HepG2 (cell line): ENCODE data around the gene LYSMD2. TPM values are rescaled to one million over a fixed set of nuclear protein-coding genes. Genes with fewer than 3 reads are reported as not detected.

ENCODE experiments used
- ATAC-seq: fragments of 200-7000 bp; cut with Tn5 transposase; 3 replicates; pipeline ENCODE4 v1.9.1; 2020; ENCODE audit warnings: mild to moderate bottlenecking, moderate library complexity
- Bru-seq: library from RNA; stranded (reverse); fragments of 400-500 nt; gene quantifications from one replicate; lab custom pipeline; 2021; lab: Mats Ljungman, UMichigan
- BruChase-seq, 2 experiments: library from RNA; stranded (reverse); fragments of 400-500 nt; gene quantifications; one replicate each; lab custom pipeline; 2021; lab: Mats Ljungman, UMichigan
- BruUV-seq: library from RNA; stranded (reverse); fragments of 400-500 nt; replicated peaks from 2 replicates; lab custom pipeline; 2021; lab: Mats Ljungman, UMichigan
- CTCF ChIA-PET: fragments of 300-600 bp; formaldehyde crosslinking; extraction: SDS; loops from one replicate; lab custom pipeline; 2021; ENCODE audit warnings: low total read pairs, inconsistent platforms, low intra/inter-chr PET ratio; lab: Yijun Ruan, JAX
- POLR2A ChIA-PET: fragments of 350-600 bp; sonication (Branson Sonifier 250); formaldehyde crosslinking; loops from one replicate; lab custom pipeline; 2020; ENCODE audit warnings: antibody characterized with exemption, inconsistent platforms; lab: Yijun Ruan, JAX
- DNase-seq: peaks from one replicate; pipeline ENCODE4 v3.0.0-alpha.2; 2015; ENCODE audit warnings: low spot score
- FAIRE-seq: peaks from 3 replicates; lab custom pipeline; 2011; peaks lifted over from hg19 to GRCh38; lab: Jason Lieb, UNC
- H2AFZ ChIP-seq: one replicate; pipeline ENCODE4 v1.6.1; 2011; ENCODE audit warnings: low read length, inconsistent platforms
- H3K27ac ChIP-seq: fragments of 300-600 bp; 3 replicates; pipeline ENCODE4 v1.8.0; 2011; ENCODE audit warnings: mixed run types, mild to moderate bottlenecking, mixed read lengths, low read length, inconsistent platforms; ENCODE audit not compliant: insufficient read depth; ENCODE audit errors: extremely low read length
- H3K27me3 ChIP-seq, 2 experiments: fragments of 200-600 bp in 1 of 2; 2 replicates in 1 of 2; 3 replicates in 1 of 2; pipeline versions ENCODE4 v1.6.0 to v1.8.0; 2011; ENCODE audit warnings: low read length in 2 of 2, mild to moderate bottlenecking in 2 of 2, moderate library complexity in 2 of 2, inconsistent platforms in 1 of 2; ENCODE audit not compliant: insufficient read depth in 2 of 2, control insufficient read depth in 1 of 2
- H3K36me3 ChIP-seq, 2 experiments: fragments of 200-600 bp in 1 of 2; replicated peaks in 1 of 2; 2 replicates in 1 of 2; 3 replicates in 1 of 2; pipeline versions ENCODE4 v1.5.1 to v1.8.0; 2011; ENCODE audit warnings: low read length in 2 of 2, inconsistent platforms in 1 of 2; ENCODE audit not compliant: insufficient read depth in 2 of 2, control insufficient read depth in 1 of 2
- H3K4me1 ChIP-seq: 2 replicates; pipeline ENCODE4 v1.5.1; 2012; ENCODE audit warnings: low read length, inconsistent platforms; ENCODE audit not compliant: insufficient read depth
- H3K4me2 ChIP-seq: 2 replicates; pipeline ENCODE4 v1.6.0; 2011; ENCODE audit warnings: low read depth, low read length, inconsistent platforms
- H3K4me3 ChIP-seq, 3 experiments: fragments of 200-600 bp in 1 of 3; sonication (generic), shearing (Covaris generic) in 1 of 3; replicated peaks in 1 of 3; 2 replicates each; pipeline ENCODE4 v1.5.1; 2011 to 2016; ENCODE audit warnings: low read length in 3 of 3, inconsistent platforms in 2 of 3, low read depth in 2 of 3, mild to moderate bottlenecking in 2 of 3, control low read depth in 1 of 3, mixed read lengths in 1 of 3; ENCODE audit not compliant: insufficient read depth in 1 of 3
- H3K79me2 ChIP-seq: one replicate; pipeline ENCODE4 v1.6.1; 2011; ENCODE audit warnings: low read length, inconsistent platforms; ENCODE audit not compliant: insufficient read depth
- H3K9ac ChIP-seq: 2 replicates; pipeline ENCODE4 v1.6.0; 2011; ENCODE audit warnings: mild to moderate bottlenecking, low read depth, low read length, inconsistent platforms; ENCODE audit not compliant: insufficient read depth
- H3K9me3 ChIP-seq: 2 replicates; pipeline ENCODE4 v1.5.1; 2012; ENCODE audit warnings: mild to moderate bottlenecking, low read length
- H4K20me1 ChIP-seq: 2 replicates; pipeline ENCODE4 v1.6.0; 2011; ENCODE audit warnings: inconsistent platforms, mild to moderate bottlenecking, low read length, moderate library complexity; ENCODE audit not compliant: insufficient read depth
- ATF1 ChIP-seq: IDR thresholded peaks from 2 replicates; pipeline ENCODE4 v1.6.1; 2016; ENCODE audit warnings: mild to moderate bottlenecking, control low read depth
- FOXA3 ChIP-seq: IDR thresholded peaks from 2 replicates; pipeline ENCODE4 v1.6.1; 2016; ENCODE audit warnings: missing genetic modification reagents, missing compliant biosample characterization
- KDM5B ChIP-seq: sonication (generic); formaldehyde crosslinking; IDR thresholded peaks from 2 replicates; pipeline ENCODE4 v1.4.0; 2020; ENCODE audit warnings: missing genetic modification reagents, mild to moderate bottlenecking, borderline replicate concordance
- MAX ChIP-seq: IDR thresholded peaks from 2 replicates; pipeline ENCODE4 v1.6.1; 2012; ENCODE audit warnings: inconsistent platforms
- MXD4 ChIP-seq: IDR thresholded peaks from 2 replicates; pipeline ENCODE4 v1.6.1; 2016; ENCODE audit warnings: mild to moderate bottlenecking, missing biosample characterization, missing genetic modification reagents
- SNAPC5 ChIP-seq: sonication (generic); formaldehyde crosslinking; IDR thresholded peaks from 2 replicates; pipeline ENCODE4 v1.8.1; 2023; ENCODE audit warnings: mild to moderate bottlenecking, missing genetic modification reagents, borderline replicate concordance
- TAF1 ChIP-seq: sonication (generic); formaldehyde crosslinking; IDR thresholded peaks from 2 replicates; pipeline ENCODE4 v1.4.0; 2020; ENCODE audit warnings: missing genetic modification reagents
- ZBTB21 ChIP-seq: sonication (generic); formaldehyde crosslinking; IDR thresholded peaks from 2 replicates; pipeline ENCODE4 v1.4.0; 2020; ENCODE audit warnings: missing genetic modification reagents
- ZBTB7B ChIP-seq: sonication (generic); formaldehyde crosslinking; IDR thresholded peaks from 2 replicates; pipeline ENCODE4 v1.4.0; 2020; ENCODE audit warnings: missing genetic modification reagents
- ZNF276 ChIP-seq: sonication (generic); formaldehyde crosslinking; IDR thresholded peaks from 2 replicates; pipeline ENCODE4 v1.4.0; 2020; ENCODE audit warnings: mild to moderate bottlenecking, low read depth, missing genetic modification reagents
- ZNF556 ChIP-seq: sonication (generic); formaldehyde crosslinking; IDR thresholded peaks from 2 replicates; pipeline ENCODE4 v1.4.0; 2020; ENCODE audit warnings: mild to moderate bottlenecking, missing genetic modification reagents, borderline replicate concordance
- ZNF775 ChIP-seq: sonication (generic); formaldehyde crosslinking; IDR thresholded peaks from 2 replicates; pipeline ENCODE4 v1.4.0; 2020; ENCODE audit warnings: missing genetic modification reagents, mild to moderate bottlenecking, moderate library complexity, borderline replicate concordance
- WGBS: methylation state at CpG from one replicate; pipeline ENCODE4 v1.1.6; 2017; ENCODE audit warnings: low lambda C conversion rate; 5-methylcytosine and 5-hydroxymethylcytosine counted together
- in situ Hi-C: cut with HindIII; loops from 2 replicates; pipeline ENCODE4 v1.10.0; 2017; ENCODE audit warnings: low pct_unique_long_range_greater_than_20kb; ENCODE audit not compliant: extremely low pct_ligation_motif_present
- intact Hi-C: fragments of 100-400 bp; cut with micrococcal nuclease; formaldehyde crosslinking; loops from one replicate; pipeline ENCODE4 v1.10.0; 2022; ENCODE audit not compliant: unreplicated experiment
- long read RNA-seq, 2 experiments: library from RNA in 1 of 2; library from polyadenylated mRNA in 1 of 2; stranded (forward) in 1 of 2; unstranded in 1 of 2; transcript quantifications; one replicate each; pipeline ENCODE4 v2.0.0, GENCODE V29; 2019 to 2022
- polyA minus RNA-seq, 3 experiments: library from RNA; depleted of rRNA, polyadenylated mRNA; stranded (reverse); fragments of >200 nt; gene quantifications; 2 replicates each; pipeline ENCODE4 v1.2.3, GENCODE V29; 2011; ENCODE audit warnings: low replicate concordance in 1 of 3
- polyA plus RNA-seq, 8 experiments: library from polyadenylated mRNA; depleted of rRNA in 3 of 8; stranded (reverse) in 7 of 8; unstranded in 1 of 8; fragments of >200 nt; fragmentation: Illumina TruSeq in 4 of 8; extraction: Trizol in 4 of 8; gene quantifications; 2 replicates each; pipeline versions ENCODE4 v1.2.1 to v1.2.3, GENCODE V29; 2011 to 2016; ENCODE audit warnings: low read depth in 4 of 8, missing spikeins in 1 of 8, mixed read lengths in 1 of 8; ENCODE audit not compliant: insufficient read depth in 1 of 8
- total RNA-seq, 5 experiments: library from RNA; depleted of rRNA; stranded (reverse); fragments of >200 nt; fragmentation: Illumina TruSeq; extraction: Trizol; gene quantifications; 2 replicates each; pipeline ENCODE4 v1.2.3, GENCODE V29; 2016; ENCODE audit warnings: low read depth in 1 of 5

LYSMD2 gene
- total RNA-seq (2016; rRNA removed; fragmentation: Illumina TruSeq; extraction: Trizol) (0.20 and 0.27 TPM in 2 replicates), polyA plus RNA-seq (2011; rRNA removed) (0.05 and 0.09 TPM in 2 replicates), polyA minus RNA-seq (2011; rRNA and poly(A)+ RNA removed; ENCODE audit: low replicate concordance) (2.9 TPM in 1 of 2 replicates, not detected in the other), Bru-seq, nascent RNA (percentile 18 among the genes with signal in this experiment), BruChase-seq, experiment 1, labeled RNA remaining after a 6-hour chase (percentile 18 among the genes with signal in this experiment), BruChase-seq, experiment 2, labeled RNA remaining after a 2-hour chase (percentile 12 among the genes with signal in this experiment)
- total RNA-seq (2016; cell fraction: cytosol; rRNA removed; fragmentation: Illumina TruSeq; extraction: Trizol; ENCODE audit: low read depth): not detected in 2 replicates
- 0.12 and 0.15 TPM in 2 replicates for total RNA-seq (2016; cell fraction: insoluble cytoplasmic fraction; rRNA removed; fragmentation: Illumina TruSeq; extraction: Trizol)
- 0.15 TPM in 1 of 2 replicates, not detected in the other for total RNA-seq (2016; cell fraction: membrane; rRNA removed; fragmentation: Illumina TruSeq; extraction: Trizol)
- total RNA-seq (2016; cell fraction: nucleus; rRNA removed; fragmentation: Illumina TruSeq; extraction: Trizol): not detected in 2 replicates
- 0.06 and 0.08 TPM in 2 replicates for polyA plus RNA-seq (2011; cell fraction: cytosol; rRNA removed)
- not detected in 2 replicates for polyA plus RNA-seq (2011; cell fraction: nucleus; rRNA removed)
- polyA plus RNA-seq (2012): not detected in 2 replicates
- polyA plus RNA-seq (2016; cell fraction: cytosol; fragmentation: Illumina TruSeq; extraction: Trizol; ENCODE audit: low read depth): not detected in 2 replicates
- polyA plus RNA-seq (2016; cell fraction: insoluble cytoplasmic fraction; fragmentation: Illumina TruSeq; extraction: Trizol; ENCODE audit: low read depth): 0.33 TPM in 1 of 2 replicates, not detected in the other
- polyA plus RNA-seq (2016; cell fraction: membrane; fragmentation: Illumina TruSeq; extraction: Trizol; ENCODE audit: low read depth): not detected in 2 replicates
- 0.27 TPM in 1 of 2 replicates, not detected in the other for polyA plus RNA-seq (2016; cell fraction: nucleus; fragmentation: Illumina TruSeq; extraction: Trizol; ENCODE audit: insufficient read depth, low read depth)
- not detected in 2 replicates for polyA minus RNA-seq (2011; cell fraction: cytosol; rRNA and poly(A)+ RNA removed)
- polyA minus RNA-seq (2011; cell fraction: nucleus; rRNA and poly(A)+ RNA removed): not detected in 2 replicates
- long read RNA-seq, experiment 1: 0 reads
- long read RNA-seq, experiment 2, partial matches to known transcripts: 0 of 2 reads
- long read RNA-seq, experiment 2, other reads (novel, unspliced or antisense): 1 of 2 reads

- peaks cover 0 to 39% of the 10 kb centered on the region in 2 experiments; a peak in 3 of 5 replicates for H3K27me3 ChIP-seq
- no peak within 1 kb of the TSS for H3K9ac ChIP-seq
- H3K79me2 ChIP-seq: no peaks in the 10 kb centered on the region
- intact Hi-C loops (no loop called here), in situ Hi-C loops (no loop called here)
- H4K20me1 ChIP-seq: no peaks in the 10 kb centered on the region
- H3K27ac ChIP-seq: no peak within 1 kb of the TSS
- FAIRE-seq (no peak), ATAC-seq (peak; percentile 75), DNase-seq (no peak)
- WGBS: 0% methylated on average over 7 of the region's 67 CpGs
- no peaks in the 10 kb centered on the region for H3K9me3 ChIP-seq
- H3K4me1 ChIP-seq: no peaks in the 10 kb centered on the region
- H3K4me2 ChIP-seq: peak within 1 kb of the TSS; percentile 82
- no TSS peak for BruUV-seq
- H3K4me3 ChIP-seq: peak within 1 kb of the TSS; percentile 34 to 70 (median 47)
- no peaks in the 10 kb centered on the region for H3K36me3 ChIP-seq
- H2AFZ ChIP-seq: no peak within 1 kb of the TSS
- ChIA-PET CTCF (no interaction called here), POLR2A (no interaction called here)
- TF ChIP-seq ZNF276 (CRISPR knock-in tag) (0 out of 2 replicates have a peak, but pooled peaks have one; percentile 24), MAX (0 out of 2 replicates have a peak, but pooled peaks have one; percentile 3), ATF1 (CRISPR knock-in tag) (no peak), SNAPC5 (CRISPR knock-in tag) (no peak), MXD4 (CRISPR knock-in tag) (no peak), FOXA3 (no peak), ZBTB7B (no peak), ZNF775 (no peak), ZBTB21 (CRISPR knock-in tag) (no peak), TAF1 (CRISPR knock-in tag) (no peak), KDM5B (CRISPR knock-in tag) (peak; percentile 6; the same call in 1 of the 2 replicates), ZNF556 (CRISPR knock-in tag) (no peak)
Measured at GRCh38 chr15:51737522-51738305, at the start of gene LYSMD2. LYSMD2 (minus strand) TSS chr15:51737655; CDS start chr15:51737622, 33 bp downstream.
